Measurements from ENCODE around the gene ZWILCH. TPM values are rescaled to one million over a fixed set of nuclear protein-coding genes. Genes with fewer than 3 reads are reported as not detected.

Gene ZWILCH
- total RNA-seq, 1 donor from 2014 or later: 15.5 TPM

- Histone ChIP-seq H3K4me1 (ENCODE audit: insufficient read depth, low read length) (no peaks in the 10 kb centered on the region), H3K36me3 (ENCODE audit: insufficient read depth, low read length) (peaks cover 33% of the 10 kb centered on the region), H3K9me3 (ENCODE audit: insufficient read depth, low read depth, low read length) (no peaks in the 10 kb centered on the region), H4K20me1 (ENCODE audit: insufficient read depth, low read length) (no peaks in the 10 kb centered on the region), H3K27ac (ENCODE audit: low read depth, low read length) (no peak overlapping the region), H2AFZ (ENCODE audit: low read depth, low read length) (no peak overlapping the region), H3K9ac (ENCODE audit: low read length) (no peak overlapping the region), H3K27me3 (ENCODE audit: insufficient read depth, low read length) (no peaks in the 10 kb centered on the region), H3K4me3 (ENCODE audit: insufficient read depth, low read depth, low read length) (no peak overlapping the region), H3K79me2 (ENCODE audit: insufficient read depth, low read length) (no peaks in the 10 kb centered on the region), H3K4me2 (ENCODE audit: low read length) (no peak overlapping the region)
- Mint-ChIP-seq H3K36me3 (ENCODE audit: low read depth, unreplicated experiment) (peaks cover 4% of the 10 kb centered on the region), H3K4me1 (ENCODE audit: low read depth, unreplicated experiment) (no peaks in the 10 kb centered on the region), H3K27ac (ENCODE audit: unreplicated experiment) (no peak overlapping the region), H3K4me3 (ENCODE audit: unreplicated experiment) (no peak overlapping the region), H3K27me3 (ENCODE audit: low read depth, unreplicated experiment) (no peaks in the 10 kb centered on the region), H3K9me3 (ENCODE audit: unreplicated experiment) (no peaks in the 10 kb centered on the region)
- DNase-seq (ENCODE audit: low read depth) (no peak), FAIRE-seq (no peak)
- no peak for TF ChIP-seq CTCF (IDR thresholded peaks at IDR 0.05; ENCODE audit: insufficient read depth, low read depth, low read length)
- TF ChIP-seq EZH2 (IDR thresholded peaks at IDR 0.05; ENCODE audit: insufficient read depth, low read length): no peak
These were observed 29.9 kb downstream of the ZWILCH start for GRCh38 chr15:66535056-66535455.

- Histone ChIP-seq H3K27me3 (ENCODE audit: insufficient read depth, low read length) (no peaks in the 10 kb centered on the region), H3K4me3 (ENCODE audit: insufficient read depth, low read depth, low read length) (no peak overlapping the region), H3K9me3 (ENCODE audit: insufficient read depth, low read depth, low read length) (no peaks in the 10 kb centered on the region), H3K9ac (ENCODE audit: low read length) (no peak overlapping the region), H3K79me2 (ENCODE audit: insufficient read depth, low read length) (no peaks in the 10 kb centered on the region), H3K36me3 (ENCODE audit: insufficient read depth, low read length) (peaks cover 27% of the 10 kb centered on the region), H4K20me1 (ENCODE audit: insufficient read depth, low read length) (no peaks in the 10 kb centered on the region), H2AFZ (ENCODE audit: low read depth, low read length) (no peak overlapping the region), H3K27ac (ENCODE audit: low read depth, low read length) (no peak overlapping the region), H3K4me1 (ENCODE audit: insufficient read depth, low read length) (no peaks in the 10 kb centered on the region), H3K4me2 (ENCODE audit: low read length) (no peak overlapping the region)
- FAIRE-seq (no peak), DNase-seq (ENCODE audit: low read depth) (no peak)
- H3K9me3 Mint-ChIP-seq (ENCODE audit: unreplicated experiment): no peaks in the 10 kb centered on the region
- no peak overlapping the region for H3K4me3 Mint-ChIP-seq (ENCODE audit: unreplicated experiment)
- no peaks in the 10 kb centered on the region for H3K27me3 Mint-ChIP-seq (ENCODE audit: low read depth, unreplicated experiment)
- TF ChIP-seq CTCF (IDR thresholded peaks at IDR 0.05; ENCODE audit: insufficient read depth, low read depth, low read length) (no peak), EZH2 (IDR thresholded peaks at IDR 0.05; ENCODE audit: insufficient read depth, low read length) (no peak)
- H3K4me1 Mint-ChIP-seq (ENCODE audit: low read depth, unreplicated experiment): no peaks in the 10 kb centered on the region
- H3K27ac Mint-ChIP-seq (ENCODE audit: unreplicated experiment): no peak overlapping the region
- H3K36me3 Mint-ChIP-seq (ENCODE audit: low read depth, unreplicated experiment): peaks cover 11% of the 10 kb centered on the region
These were observed 37.8 kb downstream of the ZWILCH start for GRCh38 chr15:66542896-66543295.

GRCh38 chr15:66545255-66545654, 40.1 kb downstream of the ZWILCH start:
- H3K4me1 ChIP-seq (ENCODE audit: insufficient read depth, low read length): no peaks in the 10 kb centered on the region
- no peak overlapping the region for H3K27ac Mint-ChIP-seq (ENCODE audit: unreplicated experiment)
- H3K4me3 ChIP-seq (ENCODE audit: insufficient read depth, low read depth, low read length): no peak overlapping the region
- H3K4me3 Mint-ChIP-seq (ENCODE audit: unreplicated experiment): no peak overlapping the region
- H2AFZ ChIP-seq (ENCODE audit: low read depth, low read length): no peak overlapping the region
- no peaks in the 10 kb centered on the region for H3K27me3 ChIP-seq (ENCODE audit: insufficient read depth, low read length)
- H3K9me3 ChIP-seq (ENCODE audit: insufficient read depth, low read depth, low read length): no peaks in the 10 kb centered on the region
- peaks cover 10% of the 10 kb centered on the region for H3K36me3 Mint-ChIP-seq (ENCODE audit: low read depth, unreplicated experiment)
- H3K27ac ChIP-seq (ENCODE audit: low read depth, low read length): no peak overlapping the region
- no peaks in the 10 kb centered on the region for H3K27me3 Mint-ChIP-seq (ENCODE audit: low read depth, unreplicated experiment)
- no peak overlapping the region for H3K4me2 ChIP-seq (ENCODE audit: low read length)
- TF ChIP-seq CTCF (IDR thresholded peaks at IDR 0.05; ENCODE audit: insufficient read depth, low read depth, low read length) (no peak), EZH2 (IDR thresholded peaks at IDR 0.05; ENCODE audit: insufficient read depth, low read length) (no peak)
- H3K9ac ChIP-seq (ENCODE audit: low read length): no peak overlapping the region
- FAIRE-seq: no peak
- no peaks in the 10 kb centered on the region for H3K9me3 Mint-ChIP-seq (ENCODE audit: unreplicated experiment)
- no peaks in the 10 kb centered on the region for H3K4me1 Mint-ChIP-seq (ENCODE audit: low read depth, unreplicated experiment)
- no peaks in the 10 kb centered on the region for H3K79me2 ChIP-seq (ENCODE audit: insufficient read depth, low read length)
- no peak for DNase-seq (ENCODE audit: low read depth)
- peaks cover 23% of the 10 kb centered on the region for H3K36me3 ChIP-seq (ENCODE audit: insufficient read depth, low read length)
- H4K20me1 ChIP-seq (ENCODE audit: insufficient read depth, low read length): no peaks in the 10 kb centered on the region

Measured in astrocyte (in vitro differentiated cells and primary cell).